Ovary (tissue), 3 donors: ENCODE measurements around the gene SOX5.

Experiments used
- EP300 ChIP-seq: sonication (generic); formaldehyde crosslinking; IDR thresholded peaks from one replicate; pipeline ENCODE4 v1.6.1; 2017; ENCODE audit warnings: antibody characterized with exemption
- POLR2A ChIP-seq: fragments of 450-650 bp; IDR thresholded peaks from one replicate; pipeline ENCODE4 v1.6.1; 2017; ENCODE audit warnings: antibody characterized with exemption, mild to moderate bottlenecking, moderate library complexity
- TF ChIP-seq, protein P1 (sequence below), 3 donors: fragments of 450-650 bp in 2 of 3; fragments of 200-600 bp in 1 of 3; IDR thresholded peaks; one replicate each; pipeline versions ENCODE4 v1.5.1 to v1.8.0; 2016 to 2022; ENCODE audit warnings: antibody characterized with exemption in 3 of 3, mild to moderate bottlenecking in 1 of 3
- donor health status: DM: no; HTN: no; CAD: no.

DNA sequence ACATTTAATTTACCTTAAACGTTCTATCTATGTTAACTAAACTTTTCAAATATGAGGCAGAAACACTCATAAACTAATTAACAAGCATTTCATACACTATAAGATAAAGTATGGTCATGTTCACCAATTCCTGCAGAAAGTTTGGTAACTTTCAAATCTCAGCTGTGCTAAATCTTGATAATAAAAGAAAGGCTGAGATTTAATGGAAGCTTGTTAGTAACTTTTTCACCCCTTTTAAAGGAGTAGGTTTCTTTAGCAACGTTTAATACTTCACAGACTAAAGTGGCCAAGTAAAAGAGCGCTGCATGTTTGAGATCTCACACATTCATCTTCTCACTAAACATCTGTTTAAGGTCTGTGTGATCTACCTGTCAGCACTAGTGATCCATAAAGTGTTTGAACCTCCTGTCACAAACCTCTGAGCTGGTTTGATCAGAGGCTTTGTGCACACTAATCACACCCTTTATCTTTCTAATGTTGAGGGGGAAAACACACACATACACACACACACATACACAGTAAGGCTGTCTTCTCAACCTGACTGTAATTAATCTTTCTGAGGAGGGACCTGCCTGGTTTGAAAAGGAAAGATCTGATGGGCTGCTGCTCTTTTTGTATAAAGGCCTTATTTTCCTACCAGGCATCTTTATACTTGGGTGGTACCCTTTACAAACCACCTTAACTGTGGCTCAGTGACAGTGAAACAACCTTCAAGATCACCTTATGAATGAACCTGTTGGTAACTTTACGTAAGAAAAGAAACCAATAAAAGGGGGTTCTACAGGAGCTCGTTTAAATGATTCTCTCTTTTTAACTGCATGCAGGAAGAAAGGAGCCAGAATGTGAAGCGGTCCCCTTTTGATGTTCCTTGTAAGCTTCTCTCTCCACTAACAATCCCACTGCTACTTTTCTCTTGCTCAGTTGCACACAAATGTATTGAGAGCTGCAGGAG is 244.2 kb downstream of the SOX5 start:
- TF ChIP-seq POLR2A, result no peak
- TF ChIP-seq, protein P1, sequence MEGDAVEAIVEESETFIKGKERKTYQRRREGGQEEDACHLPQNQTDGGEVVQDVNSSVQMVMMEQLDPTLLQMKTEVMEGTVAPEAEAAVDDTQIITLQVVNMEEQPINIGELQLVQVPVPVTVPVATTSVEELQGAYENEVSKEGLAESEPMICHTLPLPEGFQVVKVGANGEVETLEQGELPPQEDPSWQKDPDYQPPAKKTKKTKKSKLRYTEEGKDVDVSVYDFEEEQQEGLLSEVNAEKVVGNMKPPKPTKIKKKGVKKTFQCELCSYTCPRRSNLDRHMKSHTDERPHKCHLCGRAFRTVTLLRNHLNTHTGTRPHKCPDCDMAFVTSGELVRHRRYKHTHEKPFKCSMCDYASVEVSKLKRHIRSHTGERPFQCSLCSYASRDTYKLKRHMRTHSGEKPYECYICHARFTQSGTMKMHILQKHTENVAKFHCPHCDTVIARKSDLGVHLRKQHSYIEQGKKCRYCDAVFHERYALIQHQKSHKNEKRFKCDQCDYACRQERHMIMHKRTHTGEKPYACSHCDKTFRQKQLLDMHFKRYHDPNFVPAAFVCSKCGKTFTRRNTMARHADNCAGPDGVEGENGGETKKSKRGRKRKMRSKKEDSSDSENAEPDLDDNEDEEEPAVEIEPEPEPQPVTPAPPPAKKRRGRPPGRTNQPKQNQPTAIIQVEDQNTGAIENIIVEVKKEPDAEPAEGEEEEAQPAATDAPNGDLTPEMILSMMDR (IDR thresholded peaks at IDR 0.05), result no peak
- TF ChIP-seq EP300, result no peak
